SK-N-MC (cell line): ENCODE results near the gene EIF5A.

Experiments
- EZH2 ChIP-seq: fragments of 200-600 bp; sonication (generic); IDR thresholded peaks from one replicate; pipeline ENCODE4 v1.6.1; 2017; ENCODE audit warnings: antibody characterized with exemption
- POLR2AphosphoS5 ChIP-seq: IDR thresholded peaks from 2 replicates; pipeline ENCODE4 v1.6.1; 2012; ENCODE audit warnings: mild to moderate bottlenecking, low read depth, low read length, borderline replicate concordance

DNA sequence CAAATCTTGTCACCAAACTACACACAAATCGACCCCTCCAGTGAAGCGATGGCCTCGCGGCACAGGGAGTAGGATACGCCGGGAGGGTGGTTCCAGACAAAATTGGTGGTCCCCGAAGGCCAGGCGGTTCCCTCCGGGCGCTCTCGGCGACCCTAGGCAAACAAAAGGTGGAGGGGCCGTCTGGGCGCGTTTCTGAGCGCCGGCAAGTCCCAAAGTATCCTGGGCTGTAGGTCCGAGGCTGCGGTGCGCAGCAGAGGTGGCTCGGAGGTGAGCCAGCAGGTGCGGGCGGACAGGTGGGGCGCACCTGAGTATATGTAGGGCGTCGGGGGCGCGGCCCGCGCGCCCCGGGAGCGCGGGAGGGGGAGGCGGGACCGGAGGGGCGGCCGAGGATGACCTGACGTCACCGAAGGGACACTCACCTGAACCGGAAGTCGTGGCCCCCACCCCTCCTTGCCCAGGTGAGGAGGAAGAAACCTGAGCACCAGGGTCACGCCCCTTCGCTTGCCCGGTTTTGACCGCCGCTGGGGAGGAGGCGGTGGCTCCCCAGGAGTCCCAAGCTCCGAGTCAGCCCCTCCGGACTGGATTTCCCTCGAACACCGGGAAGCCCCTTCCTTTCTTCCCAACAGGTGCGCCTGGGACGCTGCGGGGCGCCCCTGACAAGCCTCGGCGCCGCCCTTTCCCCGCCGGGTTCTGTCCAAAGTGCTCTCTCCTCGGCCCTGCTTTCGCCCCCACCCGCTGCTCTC, 45.1 kb upstream of the EIF5A start, which contains the start of gene CLDN7:
- TF ChIP-seq POLR2AphosphoS5 (no peak), EZH2 (no peak)
